GM12878 (cell line): Measurements from ENCODE around the gene SLC29A1. TPM values are rescaled to one million over a fixed set of nuclear protein-coding genes. Genes with fewer than 3 reads are reported as not detected.

Experiments
- ATAC-seq: fragments of 200-7000 bp; cut with Tn5 transposase; 3 replicates; pipeline ENCODE4 v1.9.1; 2020; ENCODE audit warnings: mild to moderate bottlenecking, moderate library complexity
- BruUV-seq: library from RNA; stranded (reverse); fragments of 400-500 nt; replicated peaks from 2 replicates; lab custom pipeline; 2021; lab: Mats Ljungman, UMichigan
- CTCF ChIA-PET: fragments of 300-600 bp; sonication (Branson Sonifier 250); formaldehyde crosslinking; extraction: SDS; loops from one replicate; lab custom pipeline; 2021; ENCODE audit warnings: inconsistent platforms; lab: Yijun Ruan, JAX
- POLR2A ChIA-PET: fragments of 350-600 bp; formaldehyde crosslinking; extraction: SDS; loops from one replicate; lab custom pipeline; 2021; ENCODE audit warnings: inconsistent platforms; lab: Charles Lee
- RAD21 ChIA-PET: fragments of 300-600 bp; sonication (Branson Sonifier 250); formaldehyde crosslinking; loops from one replicate; lab custom pipeline; 2023; ENCODE audit warnings: antibody characterized with exemption; ENCODE audit not compliant: unreplicated experiment; lab: Charles Lee
- SMC1A ChIA-PET: fragments of 300-600 bp; sonication (Branson Sonifier 250); formaldehyde crosslinking; loops from one replicate; lab custom pipeline; 2023; ENCODE audit not compliant: unreplicated experiment, uncharacterized antibody; lab: Charles Lee
- DNase-seq: peaks from one replicate; pipeline ENCODE4 v3.0.0-alpha.2; 2011; ENCODE audit warnings: low read depth, low spot score
- FAIRE-seq: peaks from 3 replicates; lab custom pipeline; 2011; peaks lifted over from hg19 to GRCh38; lab: Jason Lieb, UNC
- H2AFZ ChIP-seq: 2 replicates; pipeline ENCODE4 v1.6.0; 2011; ENCODE audit warnings: low read depth, low read length, control low read depth; ENCODE audit not compliant: control insufficient read depth
- H3K27ac ChIP-seq: 2 replicates; pipeline ENCODE4 v1.5.1; 2011; ENCODE audit warnings: control low read depth; ENCODE audit not compliant: control insufficient read depth, insufficient read depth
- H3K27me3 ChIP-seq, 2 experiments: replicated peaks in 1 of 2; 2 replicates each; pipeline versions ENCODE4 v1.6.0 to v1.6.1; 2011; ENCODE audit warnings: low read length in 1 of 2; ENCODE audit not compliant: control insufficient read depth in 2 of 2, insufficient read depth in 2 of 2
- H3K36me3 ChIP-seq, 2 experiments: 2 replicates each; pipeline ENCODE4 v1.5.1; 2011; ENCODE audit warnings: low read length in 1 of 2; ENCODE audit not compliant: control insufficient read depth in 2 of 2, insufficient read depth in 2 of 2
- H3K4me1 ChIP-seq: 2 replicates; pipeline ENCODE4 v1.6.1; 2011; ENCODE audit warnings: mild to moderate bottlenecking, low read length, moderate library complexity, mixed read lengths; ENCODE audit not compliant: control insufficient read depth, insufficient read depth
- H3K4me2 ChIP-seq: 2 replicates; pipeline ENCODE4 v1.6.0; 2011; ENCODE audit warnings: control low read depth; ENCODE audit not compliant: control insufficient read depth, insufficient read depth
- H3K4me3 ChIP-seq: fragments of 200-600 bp; sonication (generic); 2 replicates; pipeline ENCODE4 v1.5.1; 2016
- H3K79me2 ChIP-seq: 2 replicates; pipeline ENCODE4 v1.6.0; 2011; ENCODE audit warnings: low read length; ENCODE audit not compliant: control insufficient read depth, insufficient read depth
- H3K9ac ChIP-seq: 2 replicates; pipeline ENCODE4 v1.8.0; 2011; ENCODE audit warnings: low read length, control low read depth, mixed read lengths; ENCODE audit not compliant: control insufficient read depth, insufficient read depth
- H3K9me3 ChIP-seq: replicated peaks from 3 replicates; pipeline ENCODE4 v1.5.1; 2011; ENCODE audit warnings: mild to moderate bottlenecking, low read length; ENCODE audit not compliant: control insufficient read depth, insufficient read depth
- H4K20me1 ChIP-seq: 2 replicates; pipeline ENCODE4 v1.6.0; 2011; ENCODE audit not compliant: control insufficient read depth, insufficient read depth
- CBX3 ChIP-seq: fragments of 200-600 bp; sonication (generic); IDR thresholded peaks from 2 replicates; pipeline ENCODE4 v1.6.1; 2016; ENCODE audit warnings: low read depth, borderline replicate concordance
- GABPA ChIP-seq: IDR thresholded peaks from 2 replicates; pipeline ENCODE4 v1.6.1; 2014; ENCODE audit warnings: antibody characterized with exemption, low read depth, mild to moderate bottlenecking, inconsistent platforms
- HDAC2 ChIP-seq: fragments of 200-600 bp; sonication (generic); IDR thresholded peaks from 2 replicates; pipeline ENCODE4 v1.6.1; 2017
- NR2C2 ChIP-seq: IDR thresholded peaks from 2 replicates; pipeline ENCODE4 v1.6.1; 2011; ENCODE audit warnings: borderline replicate concordance, low read depth; ENCODE audit not compliant: control insufficient read depth, insufficient read length
- TBL1XR1 ChIP-seq: IDR thresholded peaks from 2 replicates; pipeline ENCODE4 v1.6.1; 2012; ENCODE audit warnings: low read depth, low read length, improper control_type of control experiment
- TCF3 ChIP-seq: IDR thresholded peaks from 2 replicates; pipeline ENCODE4 v1.6.1; 2012; ENCODE audit warnings: low read depth, mild to moderate bottlenecking, low read length, borderline replicate concordance; ENCODE audit not compliant: insufficient read depth
- ZSCAN29 ChIP-seq: fragments of 450-650 bp; IDR thresholded peaks from 2 replicates; pipeline ENCODE4 v1.6.1; 2017; ENCODE audit warnings: mild to moderate bottlenecking, moderate library complexity
- ZZZ3 ChIP-seq: IDR thresholded peaks from 2 replicates; pipeline ENCODE4 v1.6.1; 2011; ENCODE audit warnings: low read depth; ENCODE audit not compliant: control insufficient read depth, insufficient read length
- WGBS: methylation state at CpG from one replicate; pipeline ENCODE4 v1.1.6; 2016; ENCODE audit warnings: low lambda C conversion rate; ENCODE audit not compliant: insufficient replicate concordance, insufficient coverage; ENCODE audit errors: missing lambda C conversion rate; 5-methylcytosine and 5-hydroxymethylcytosine counted together
- in situ Hi-C: fragments of 300-500 bp; cut with MboI; formaldehyde crosslinking; loops from 9 replicates; pipeline ENCODE4 v1.14.3; 2018; ENCODE audit warnings: mixed read lengths
- intact Hi-C: fragments of 100-400 bp; cut with micrococcal nuclease; formaldehyde crosslinking; loops from one replicate; pipeline ENCODE4 v1.14.2; 2022; ENCODE audit not compliant: unreplicated experiment
- polyA plus RNA-seq, 11 experiments: library from polyadenylated mRNA; depleted of rRNA in 4 of 11; unstranded in 6 of 11; stranded (reverse) in 5 of 11; fragments of >200 nt; fragmentation: Nextera tagmentation in 4 of 11; fragmentation: Illumina TruSeq in 1 of 11; extraction: Ambion mirVana in 4 of 11; extraction: Trizol in 1 of 11; gene quantifications; 1 replicate in 1 of 11; 2 replicates in 10 of 11; pipeline versions ENCODE4 v1.2.1 to v1.2.3, GENCODE V29; 2011 to 2016; ENCODE audit warnings: inconsistent platforms in 2 of 11, missing spikeins in 2 of 11, low read depth in 1 of 11
- total RNA-seq, 4 experiments: library from RNA; depleted of rRNA in 3 of 4; stranded (reverse); fragments of >200 nt in 3 of 4; fragmentation: Illumina TruSeq in 1 of 4; extraction: Trizol in 1 of 4; gene quantifications; 2 replicates each; pipeline versions ENCODE4 v1.2.1 to v1.2.3, GENCODE V29; 2013 to 2021
- TF ChIP-seq, protein P1 (sequence below): IDR thresholded peaks from 2 replicates; pipeline ENCODE4 v1.6.1; 2011; ENCODE audit warnings: mild to moderate bottlenecking, low read depth, low read length, moderate library complexity; ENCODE audit not compliant: insufficient replicate concordance
- TF ChIP-seq, protein P2 (sequence below): fragments of 450-650 bp; conservative IDR thresholded peaks from 2 replicates; pipeline ENCODE4 v1.6.1; 2017; ENCODE audit warnings: mild to moderate bottlenecking, moderate library complexity

SLC29A1 gene
- total and polyA plus RNA-seq, 10 of the 15 experiments (the other 5 are each of a cell fraction or from before 2014, with no cell fraction given) = 10.0 to 132 (median 93.4) TPM

DNA sequence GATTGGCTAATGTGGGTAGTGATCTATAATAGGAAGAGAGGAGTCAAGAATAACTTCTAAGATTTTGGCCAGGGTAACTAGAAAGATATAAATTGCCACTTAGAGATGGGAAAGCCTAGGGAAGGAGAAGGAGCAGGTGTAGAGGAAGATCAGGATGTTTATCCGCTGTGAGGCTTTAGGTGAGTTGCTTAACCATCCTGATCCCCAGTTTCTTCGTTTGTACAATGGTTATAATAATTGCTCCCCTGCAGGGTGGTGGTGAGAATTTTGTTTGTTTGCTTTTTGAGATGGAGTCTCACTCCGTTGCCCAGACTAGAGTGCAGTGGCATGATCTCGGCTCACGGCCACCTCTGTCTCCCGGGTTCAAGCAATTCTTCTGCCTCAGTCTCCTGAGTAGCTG, 9.1 kb upstream of the SLC29A1 start:
- no peaks in the 10 kb centered on the region for H3K36me3 ChIP-seq
- no peaks in the 10 kb centered on the region for H3K9me3 ChIP-seq
- no peak overlapping the region for H3K4me3 ChIP-seq
- in situ Hi-C loops = no loop called here
- intact Hi-C loops = no loop called here
- peaks cover 23% of the 10 kb centered on the region for H3K4me1 ChIP-seq
- FAIRE-seq = no peak
- TF ChIP-seq ZZZ3 (no peak), HDAC2 (no peak), CBX3 (no peak), NR2C2 (no peak), GABPA (no peak), TCF3 (no peak), ZSCAN29 (no peak), TBL1XR1 (no peak)
- TF ChIP-seq, protein P1, sequence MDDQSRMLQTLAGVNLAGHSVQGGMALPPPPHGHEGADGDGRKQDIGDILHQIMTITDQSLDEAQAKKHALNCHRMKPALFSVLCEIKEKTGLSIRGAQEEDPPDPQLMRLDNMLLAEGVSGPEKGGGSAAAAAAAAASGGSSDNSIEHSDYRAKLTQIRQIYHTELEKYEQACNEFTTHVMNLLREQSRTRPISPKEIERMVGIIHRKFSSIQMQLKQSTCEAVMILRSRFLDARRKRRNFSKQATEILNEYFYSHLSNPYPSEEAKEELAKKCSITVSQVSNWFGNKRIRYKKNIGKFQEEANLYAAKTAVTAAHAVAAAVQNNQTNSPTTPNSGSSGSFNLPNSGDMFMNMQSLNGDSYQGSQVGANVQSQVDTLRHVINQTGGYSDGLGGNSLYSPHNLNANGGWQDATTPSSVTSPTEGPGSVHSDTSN = no peak
- TF ChIP-seq, protein P2, sequence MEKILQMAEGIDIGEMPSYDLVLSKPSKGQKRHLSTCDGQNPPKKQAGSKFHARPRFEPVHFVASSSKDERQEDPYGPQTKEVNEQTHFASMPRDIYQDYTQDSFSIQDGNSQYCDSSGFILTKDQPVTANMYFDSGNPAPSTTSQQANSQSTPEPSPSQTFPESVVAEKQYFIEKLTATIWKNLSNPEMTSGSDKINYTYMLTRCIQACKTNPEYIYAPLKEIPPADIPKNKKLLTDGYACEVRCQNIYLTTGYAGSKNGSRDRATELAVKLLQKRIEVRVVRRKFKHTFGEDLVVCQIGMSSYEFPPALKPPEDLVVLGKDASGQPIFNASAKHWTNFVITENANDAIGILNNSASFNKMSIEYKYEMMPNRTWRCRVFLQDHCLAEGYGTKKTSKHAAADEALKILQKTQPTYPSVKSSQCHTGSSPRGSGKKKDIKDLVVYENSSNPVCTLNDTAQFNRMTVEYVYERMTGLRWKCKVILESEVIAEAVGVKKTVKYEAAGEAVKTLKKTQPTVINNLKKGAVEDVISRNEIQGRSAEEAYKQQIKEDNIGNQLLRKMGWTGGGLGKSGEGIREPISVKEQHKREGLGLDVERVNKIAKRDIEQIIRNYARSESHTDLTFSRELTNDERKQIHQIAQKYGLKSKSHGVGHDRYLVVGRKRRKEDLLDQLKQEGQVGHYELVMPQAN = no peak
- TF ChIP-seq, all 136 proteins: peak for 0
- ChIA-PET RAD21 (no interaction called here), CTCF (interaction anchor here (0.9 to 2.7 kb wide), 3 partner anchors 11 to 42 kb away, joined by 3 to 9 read pairs (median 9); no protein-coding TSS in a partner anchor), POLR2A (no interaction called here), SMC1A (no interaction called here)
- Histone ChIP-seq H2AFZ (no peak overlapping the region), H3K4me2 (no peak overlapping the region), H3K27ac (no peak overlapping the region), H3K9ac (no peak overlapping the region), H3K27me3 (no peaks in the 10 kb centered on the region), H4K20me1 (no peaks in the 10 kb centered on the region), H3K79me2 (no peaks in the 10 kb centered on the region)
- no TSS peak for BruUV-seq
- no peak for DNase-seq
- no peak for ATAC-seq
- 91% methylated on average over 6 of the region's 6 CpGs for WGBS
